ENCODE data around the gene TMEM247. TPM values are rescaled to one million over a fixed set of nuclear protein-coding genes. Genes with fewer than 3 reads are reported as not detected.

TMEM247 gene
- total and polyA plus RNA-seq, 10 of the 15 experiments (the other 5 are each of a cell fraction or from before 2014, with no cell fraction given): not detected

- TF ChIP-seq, protein P1, sequence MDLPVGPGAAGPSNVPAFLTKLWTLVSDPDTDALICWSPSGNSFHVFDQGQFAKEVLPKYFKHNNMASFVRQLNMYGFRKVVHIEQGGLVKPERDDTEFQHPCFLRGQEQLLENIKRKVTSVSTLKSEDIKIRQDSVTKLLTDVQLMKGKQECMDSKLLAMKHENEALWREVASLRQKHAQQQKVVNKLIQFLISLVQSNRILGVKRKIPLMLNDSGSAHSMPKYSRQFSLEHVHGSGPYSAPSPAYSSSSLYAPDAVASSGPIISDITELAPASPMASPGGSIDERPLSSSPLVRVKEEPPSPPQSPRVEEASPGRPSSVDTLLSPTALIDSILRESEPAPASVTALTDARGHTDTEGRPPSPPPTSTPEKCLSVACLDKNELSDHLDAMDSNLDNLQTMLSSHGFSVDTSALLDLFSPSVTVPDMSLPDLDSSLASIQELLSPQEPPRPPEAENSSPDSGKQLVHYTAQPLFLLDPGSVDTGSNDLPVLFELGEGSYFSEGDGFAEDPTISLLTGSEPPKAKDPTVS (IDR thresholded peaks at IDR 0.05; ENCODE audit: low read depth, low read length): no peak
- no peak for TF ChIP-seq USF1 (IDR thresholded peaks at IDR 0.05; ENCODE audit: borderline replicate concordance, extremely low read length, insufficient read depth, low read depth, low read length)
Observed at GRCh38 chr2:46531863-46532262, 52.5 kb downstream of the TMEM247 start (continued).

Small RNA genes within 50 kb of the gene (small RNA-seq; reads per million reads assigned to genes)
- not detected for gene RN7SL817P

Other genes starting within 250 kb of the TMEM247 start
- 1.3 and 1.5 TPM in 2 replicates for gene EPAS1, start 182.2 kb upstream of the TMEM247 start, total RNA-seq (2014; rRNA removed)
- gene EPAS1, start 182.2 kb upstream of the TMEM247 start, total RNA-seq (2014; rRNA removed; fragmentation: Illumina TruSeq; extraction: Trizol): 0.18 and 0.51 TPM in 2 replicates
- 1.5 and 2.5 TPM in 2 replicates for gene EPAS1, start 182.2 kb upstream of the TMEM247 start, total RNA-seq (2021)
- 7.0 and 22.0 TPM in 2 replicates for gene EPAS1, start 182.2 kb upstream of the TMEM247 start, polyA plus RNA-seq (2011; rRNA removed)
- gene EPAS1, start 182.2 kb upstream of the TMEM247 start, polyA plus RNA-seq (2014; fragmentation: Illumina TruSeq; extraction: Trizol): 0.95 and 1.3 TPM in 2 replicates
- gene EPAS1, start 182.2 kb upstream of the TMEM247 start, polyA plus RNA-seq (2014; fragmentation: Nextera tagmentation; extraction: Ambion mirVana): under 1 TPM in 1 of 2 experiments, not detected in 1; 0.11 TPM
- 0.69 and 1.3 TPM in 2 replicates for gene EPAS1, start 182.2 kb upstream of the TMEM247 start, polyA plus RNA-seq (2014; rRNA removed)
- gene EPAS1, start 182.2 kb upstream of the TMEM247 start, polyA plus RNA-seq (2016; fragmentation: Nextera tagmentation; extraction: Ambion mirVana): under 1 TPM; 0.23 to 0.62 TPM
- 23.6 and 26.9 TPM in 2 replicates for gene RHOQ, start 62.9 kb downstream of the TMEM247 start, total RNA-seq (2014; rRNA removed)
- gene RHOQ, start 62.9 kb downstream of the TMEM247 start, total RNA-seq (2014; rRNA removed; fragmentation: Illumina TruSeq; extraction: Trizol): 30.9 and 32.2 TPM in 2 replicates
- 25.6 and 28.3 TPM in 2 replicates for gene RHOQ, start 62.9 kb downstream of the TMEM247 start, total RNA-seq (2021)
- 79.6 and 87.5 TPM in 2 replicates for gene RHOQ, start 62.9 kb downstream of the TMEM247 start, polyA plus RNA-seq (2011; rRNA removed)
- gene RHOQ, start 62.9 kb downstream of the TMEM247 start, polyA plus RNA-seq (2014; fragmentation: Illumina TruSeq; extraction: Trizol): 39.3 and 43.3 TPM in 2 replicates
- 10 to 100 TPM; 11.7 to 12.2 TPM for gene RHOQ, start 62.9 kb downstream of the TMEM247 start, polyA plus RNA-seq (2014; fragmentation: Nextera tagmentation; extraction: Ambion mirVana)
- 24.0 and 25.7 TPM in 2 replicates for gene RHOQ, start 62.9 kb downstream of the TMEM247 start, polyA plus RNA-seq (2014; rRNA removed)
- gene RHOQ, start 62.9 kb downstream of the TMEM247 start, polyA plus RNA-seq (2016; fragmentation: Nextera tagmentation; extraction: Ambion mirVana): 1 to 10 TPM; 4.6 to 6.0 TPM
- gene ATP6V1E2, start 63.0 kb downstream of the TMEM247 start, total RNA-seq (2014; rRNA removed): 7.5 and 8.8 TPM in 2 replicates
- 7.9 and 8.3 TPM in 2 replicates for gene ATP6V1E2, start 63.0 kb downstream of the TMEM247 start, total RNA-seq (2014; rRNA removed; fragmentation: Illumina TruSeq; extraction: Trizol)
- gene ATP6V1E2, start 63.0 kb downstream of the TMEM247 start, total RNA-seq (2021): 6.8 and 8.9 TPM in 2 replicates
- 8.2 and 9.4 TPM in 2 replicates for gene ATP6V1E2, start 63.0 kb downstream of the TMEM247 start, polyA plus RNA-seq (2011; rRNA removed)
- gene ATP6V1E2, start 63.0 kb downstream of the TMEM247 start, polyA plus RNA-seq (2014; fragmentation: Illumina TruSeq; extraction: Trizol): 8.6 and 9.0 TPM in 2 replicates
- 1 to 10 TPM; 2.7 to 3.9 TPM for gene ATP6V1E2, start 63.0 kb downstream of the TMEM247 start, polyA plus RNA-seq (2014; fragmentation: Nextera tagmentation; extraction: Ambion mirVana)
- gene ATP6V1E2, start 63.0 kb downstream of the TMEM247 start, polyA plus RNA-seq (2014; rRNA removed): 5.9 and 6.4 TPM in 2 replicates
- 1 to 10 TPM; 5.4 to 6.7 TPM for gene ATP6V1E2, start 63.0 kb downstream of the TMEM247 start, polyA plus RNA-seq (2016; fragmentation: Nextera tagmentation; extraction: Ambion mirVana)
- gene PIGF, start 137.5 kb downstream of the TMEM247 start, total RNA-seq (2014; rRNA removed): 17.5 and 26.9 TPM in 2 replicates
- gene PIGF, start 137.5 kb downstream of the TMEM247 start, total RNA-seq (2014; rRNA removed; fragmentation: Illumina TruSeq; extraction: Trizol): 18.8 and 21.1 TPM in 2 replicates
- gene PIGF, start 137.5 kb downstream of the TMEM247 start, total RNA-seq (2021): 19.7 and 19.8 TPM in 2 replicates
- gene PIGF, start 137.5 kb downstream of the TMEM247 start, polyA plus RNA-seq (2011; rRNA removed): 65.3 and 88.6 TPM in 2 replicates
- 21.5 and 27.7 TPM in 2 replicates for gene PIGF, start 137.5 kb downstream of the TMEM247 start, polyA plus RNA-seq (2014; fragmentation: Illumina TruSeq; extraction: Trizol)
- gene PIGF, start 137.5 kb downstream of the TMEM247 start, polyA plus RNA-seq (2014; fragmentation: Nextera tagmentation; extraction: Ambion mirVana): 10 to 100 TPM; 71.6 to 84.1 TPM
- 16.4 and 24.2 TPM in 2 replicates for gene PIGF, start 137.5 kb downstream of the TMEM247 start, polyA plus RNA-seq (2014; rRNA removed)
- 10 to 100 TPM; 58.5 to 63.5 TPM for gene PIGF, start 137.5 kb downstream of the TMEM247 start, polyA plus RNA-seq (2016; fragmentation: Nextera tagmentation; extraction: Ambion mirVana)
- gene CRIPT, start 137.7 kb downstream of the TMEM247 start, total RNA-seq (2014; rRNA removed): 5.3 and 8.4 TPM in 2 replicates
- gene CRIPT, start 137.7 kb downstream of the TMEM247 start, total RNA-seq (2014; rRNA removed; fragmentation: Illumina TruSeq; extraction: Trizol): 7.3 and 8.4 TPM in 2 replicates
- 6.9 and 7.3 TPM in 2 replicates for gene CRIPT, start 137.7 kb downstream of the TMEM247 start, total RNA-seq (2021)
- 12.7 and 21.2 TPM in 2 replicates for gene CRIPT, start 137.7 kb downstream of the TMEM247 start, polyA plus RNA-seq (2011; rRNA removed)
- gene CRIPT, start 137.7 kb downstream of the TMEM247 start, polyA plus RNA-seq (2014; fragmentation: Illumina TruSeq; extraction: Trizol): 9.4 and 12.2 TPM in 2 replicates
- 10 to 100 TPM; 27.2 to 31.1 TPM for gene CRIPT, start 137.7 kb downstream of the TMEM247 start, polyA plus RNA-seq (2014; fragmentation: Nextera tagmentation; extraction: Ambion mirVana)
- gene CRIPT, start 137.7 kb downstream of the TMEM247 start, polyA plus RNA-seq (2014; rRNA removed): 3.6 and 6.2 TPM in 2 replicates
- gene CRIPT, start 137.7 kb downstream of the TMEM247 start, polyA plus RNA-seq (2016; fragmentation: Nextera tagmentation; extraction: Ambion mirVana): 10 to 100 TPM; 18.8 to 22.0 TPM
- gene SOCS5, start 219.7 kb downstream of the TMEM247 start, total RNA-seq (2014; rRNA removed): 4.4 and 4.7 TPM in 2 replicates
- gene SOCS5, start 219.7 kb downstream of the TMEM247 start, total RNA-seq (2014; rRNA removed; fragmentation: Illumina TruSeq; extraction: Trizol): 4.2 and 5.1 TPM in 2 replicates
- 4.8 and 5.6 TPM in 2 replicates for gene SOCS5, start 219.7 kb downstream of the TMEM247 start, total RNA-seq (2021)
- 9.3 and 13.4 TPM in 2 replicates for gene SOCS5, start 219.7 kb downstream of the TMEM247 start, polyA plus RNA-seq (2011; rRNA removed)
- 5.1 and 6.2 TPM in 2 replicates for gene SOCS5, start 219.7 kb downstream of the TMEM247 start, polyA plus RNA-seq (2014; fragmentation: Illumina TruSeq; extraction: Trizol)
- gene SOCS5, start 219.7 kb downstream of the TMEM247 start, polyA plus RNA-seq (2014; fragmentation: Nextera tagmentation; extraction: Ambion mirVana): 1 to 10 TPM in 1 of 2 experiments, under 1 TPM in 1; 0.82 to 1.6 TPM
- gene SOCS5, start 219.7 kb downstream of the TMEM247 start, polyA plus RNA-seq (2014; rRNA removed): 3.1 and 3.6 TPM in 2 replicates
- 1 to 10 TPM in 1 of 2 experiments, under 1 TPM in 1; 0.64 to 1.8 TPM for gene SOCS5, start 219.7 kb downstream of the TMEM247 start, polyA plus RNA-seq (2016; fragmentation: Nextera tagmentation; extraction: Ambion mirVana)

All from GM12878 (cell line).